K562 (cell line): ENCODE results near the gene PTPN18. TPM values are rescaled to one million over a fixed set of nuclear protein-coding genes. Genes with fewer than 3 reads are reported as not detected.

Experiments used
- ARHGAP35 ChIP-seq: fragments of 450-650 bp; IDR thresholded peaks from 2 replicates; pipeline ENCODE4 v1.6.1; 2018; ENCODE audit not compliant: partially characterized antibody
- ARID3A ChIP-seq: IDR thresholded peaks from 2 replicates; pipeline ENCODE4 v1.6.1; 2012; ENCODE audit warnings: low read depth, low read length, improper control_type of control experiment, borderline replicate concordance
- ASH1L ChIP-seq: fragments of 450-650 bp; IDR thresholded peaks from 2 replicates; pipeline ENCODE4 v1.6.1; 2018; ENCODE audit warnings: borderline replicate concordance, mild to moderate bottlenecking, low read depth; ENCODE audit not compliant: partially characterized antibody
- CLOCK ChIP-seq: fragments of 250-450 bp; sonication (Bioruptor Pico); IDR thresholded peaks from 2 replicates; pipeline ENCODE4 v1.4.0; 2020; ENCODE audit warnings: mild to moderate bottlenecking, moderate library complexity, borderline replicate concordance
- E4F1 ChIP-seq: fragments of 250-450 bp; sonication (Bioruptor Pico); IDR thresholded peaks from 2 replicates; pipeline ENCODE4 v1.5.0; 2021; ENCODE audit warnings: mild to moderate bottlenecking, borderline replicate concordance
- HES1 ChIP-seq: fragments of 450-650 bp; IDR thresholded peaks from 2 replicates; pipeline ENCODE4 v1.6.1; 2016; ENCODE audit warnings: low read depth, mild to moderate bottlenecking, moderate library complexity
- KLF16 ChIP-seq: IDR thresholded peaks from 2 replicates; pipeline ENCODE4 v1.6.1; 2016; ENCODE audit warnings: antibody characterized with exemption
- MCM3 ChIP-seq: fragments of 450-650 bp; IDR thresholded peaks from 2 replicates; pipeline ENCODE4 v1.6.1; 2016
- MEIS2 ChIP-seq: fragments of 450-650 bp; IDR thresholded peaks from 2 replicates; pipeline ENCODE4 v1.6.1; 2014; ENCODE audit warnings: mild to moderate bottlenecking; ENCODE audit not compliant: partially characterized antibody
- NCOA1 ChIP-seq: fragments of 450-650 bp; IDR thresholded peaks from 2 replicates; pipeline ENCODE4 v1.6.1; 2016; ENCODE audit warnings: low read depth
- POU5F1 ChIP-seq: fragments of 150-350 bp; IDR thresholded peaks from 2 replicates; pipeline ENCODE4 v1.6.1; 2014; ENCODE audit warnings: borderline replicate concordance, low read length, low read depth, mild to moderate bottlenecking; ENCODE audit not compliant: partially characterized antibody
- RFX7 ChIP-seq: fragments of 250-450 bp; sonication (Bioruptor Pico); IDR thresholded peaks from 2 replicates; pipeline ENCODE4 v1.5.1; 2021; ENCODE audit warnings: mild to moderate bottlenecking
- SIRT6 ChIP-seq: IDR thresholded peaks from one replicate; pipeline ENCODE4 v1.6.1; 2012; ENCODE audit warnings: low read depth, mild to moderate bottlenecking, control low read depth, inconsistent platforms, low read length, moderate library complexity
- SMARCA5 ChIP-seq: fragments of 450-650 bp; IDR thresholded peaks from 2 replicates; pipeline ENCODE4 v1.6.1; 2016
- SRSF9 ChIP-seq: fragments of 200-400 bp; formaldehyde crosslinking; IDR thresholded peaks from 2 replicates; pipeline ENCODE4 v1.6.1; 2017; ENCODE audit warnings: low read depth, low read length, borderline replicate concordance
- TSHZ1 ChIP-seq: fragments of 250-450 bp; sonication (Bioruptor Pico); IDR thresholded peaks from 2 replicates; pipeline ENCODE4 v1.4.0; 2020; ENCODE audit warnings: mild to moderate bottlenecking, moderate library complexity
- ZNF584 ChIP-seq: fragments of 200-800 bp; sonication (Bioruptor generic); IDR thresholded peaks from 2 replicates; pipeline ENCODE4 v1.6.1; 2016; ENCODE audit warnings: low read depth, mild to moderate bottlenecking, missing genetic modification characterization, missing compliant biosample characterization
- ZNF75A ChIP-seq: fragments of 450-650 bp; formaldehyde crosslinking; IDR thresholded peaks from 2 replicates; pipeline ENCODE4 v1.4.0; 2020; ENCODE audit warnings: mild to moderate bottlenecking
- ZNF785 ChIP-seq: fragments of 250-450 bp; sonication (Bioruptor Pico); IDR thresholded peaks from 2 replicates; pipeline ENCODE4 v1.4.0; 2020; ENCODE audit warnings: mild to moderate bottlenecking
- polyA plus RNA-seq, 8 experiments: library from polyadenylated mRNA; depleted of rRNA in 4 of 8; stranded (reverse) in 5 of 8; unstranded in 3 of 8; fragments of >200 nt; fragmentation: Nextera tagmentation in 2 of 8; fragmentation: Illumina TruSeq in 1 of 8; extraction: Ambion mirVana in 2 of 8; extraction: Trizol in 1 of 8; gene quantifications; 2 replicates each; pipeline versions ENCODE4 v1.2.1 to v1.2.3, GENCODE V29; 2011 to 2014; ENCODE audit warnings: inconsistent platforms in 1 of 8, missing spikeins in 1 of 8
- total RNA-seq, 7 experiments: library from RNA; depleted of rRNA in 6 of 7; stranded (reverse); fragments of >200 nt in 6 of 7; fragmentation: Illumina TruSeq in 2 of 7; extraction: Trizol in 2 of 7; gene quantifications; 2 replicates each; pipeline versions ENCODE4 v1.2.1 to v1.2.3, GENCODE V29; 2011 to 2021; ENCODE audit warnings: low replicate concordance in 1 of 7

The PTPN18 gene
- total and polyA plus RNA-seq, 9 of the 15 experiments (the other 6 are each of a cell fraction or from before 2014, with no cell fraction given): 11.6 to 90.7 (median 49.6) TPM

- TF ChIP-seq MEIS2: no peak
- no peak for TF ChIP-seq ARHGAP35
- no peak for TF ChIP-seq POU5F1
- TF ChIP-seq SRSF9: no peak
- no peak for TF ChIP-seq HES1
- no peak for TF ChIP-seq KLF16
- TF ChIP-seq ZNF584 (CRISPR knock-in tag): no peak
- no peak for TF ChIP-seq RFX7 (CRISPR knock-in tag)
- no peak for TF ChIP-seq ZNF75A (CRISPR knock-in tag)
- TF ChIP-seq E4F1 (CRISPR knock-in tag): no peak
- TF ChIP-seq NCOA1: no peak
- no peak for TF ChIP-seq ZNF785
- no peak for TF ChIP-seq TSHZ1 (CRISPR knock-in tag)
- no peak for TF ChIP-seq SIRT6
- no peak for TF ChIP-seq ARID3A
- no peak for TF ChIP-seq ASH1L
- TF ChIP-seq MCM3: no peak
- no peak for TF ChIP-seq CLOCK (CRISPR knock-in tag)
- TF ChIP-seq SMARCA5: no peak
Observed at GRCh38 chr2:130342020-130342532, 13.8 kb upstream of the PTPN18 start (continued).
